Brain microvascular endothelial cell (primary cell): ENCODE results near the gene RNF208.
A peak's percentile ranks its signal among the peaks of the same experiment; 100 is the strongest.
"Not testable (repeated sequence)": the region's sequence is repeated elsewhere in the genome, so short reads cannot be mapped to it uniquely, and the experiment has no call there.

Experiments
- DNase-seq: peaks from one replicate; pipeline ENCODE4 v3.0.0-alpha.2; 2020
- H3K27ac ChIP-seq: fragments of 250-450 bp; sonication (Bioruptor Pico); 2 replicates; pipeline ENCODE4 v1.5.1; 2020; ENCODE audit warnings: mild to moderate bottlenecking, moderate library complexity
- H3K27me3 ChIP-seq: fragments of 250-450 bp; sonication (Bioruptor Pico); replicated peaks from 2 replicates; pipeline ENCODE4 v1.5.1; 2020; ENCODE audit warnings: mild to moderate bottlenecking
- H3K36me3 ChIP-seq: fragments of 250-450 bp; sonication (Bioruptor Pico); replicated peaks from 2 replicates; pipeline ENCODE4 v1.5.1; 2020; ENCODE audit warnings: mild to moderate bottlenecking
- H3K4me3 ChIP-seq: 2 replicates; pipeline ENCODE4 v1.5.1; 2011; ENCODE audit warnings: low read depth, mild to moderate bottlenecking, control low read depth, low read length, moderate library complexity
- in situ Hi-C: cut with HindIII; loops from 2 replicates; pipeline ENCODE4 v1.10.0; 2017; ENCODE audit warnings: low sequenced_read_pairs, low pct_ligation_motif_present
- TF ChIP-seq, protein P1 (sequence below): IDR thresholded peaks from 2 replicates; pipeline ENCODE4 v1.5.1; 2011; ENCODE audit warnings: low read depth, mild to moderate bottlenecking, moderate library complexity, low read length, control low read depth, inconsistent platforms; ENCODE audit errors: missing control alignments

Gene RNF208

DNA sequence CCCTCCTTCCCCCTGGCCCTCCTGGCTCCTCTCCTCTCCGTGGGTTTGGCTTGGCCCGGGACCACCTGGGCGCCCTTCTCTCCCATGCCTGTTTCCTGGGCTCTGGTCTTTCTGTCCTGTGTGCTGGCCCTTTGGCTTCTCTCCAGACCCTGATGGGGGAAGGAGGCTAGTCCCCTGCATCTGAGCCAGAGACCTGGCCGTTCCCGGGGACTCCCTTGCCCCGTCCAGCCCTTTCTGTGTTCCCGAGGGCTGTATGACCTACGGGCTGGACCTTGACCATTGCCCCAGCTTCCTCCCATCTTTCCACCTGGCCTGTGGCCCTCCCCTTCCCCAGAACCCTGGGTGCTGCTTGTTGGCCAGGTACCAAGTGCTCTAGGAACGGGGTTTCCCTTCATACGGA is 41.5 kb upstream of the RNF208 start:
- DNase-seq = no peak
- TF ChIP-seq, protein P1, sequence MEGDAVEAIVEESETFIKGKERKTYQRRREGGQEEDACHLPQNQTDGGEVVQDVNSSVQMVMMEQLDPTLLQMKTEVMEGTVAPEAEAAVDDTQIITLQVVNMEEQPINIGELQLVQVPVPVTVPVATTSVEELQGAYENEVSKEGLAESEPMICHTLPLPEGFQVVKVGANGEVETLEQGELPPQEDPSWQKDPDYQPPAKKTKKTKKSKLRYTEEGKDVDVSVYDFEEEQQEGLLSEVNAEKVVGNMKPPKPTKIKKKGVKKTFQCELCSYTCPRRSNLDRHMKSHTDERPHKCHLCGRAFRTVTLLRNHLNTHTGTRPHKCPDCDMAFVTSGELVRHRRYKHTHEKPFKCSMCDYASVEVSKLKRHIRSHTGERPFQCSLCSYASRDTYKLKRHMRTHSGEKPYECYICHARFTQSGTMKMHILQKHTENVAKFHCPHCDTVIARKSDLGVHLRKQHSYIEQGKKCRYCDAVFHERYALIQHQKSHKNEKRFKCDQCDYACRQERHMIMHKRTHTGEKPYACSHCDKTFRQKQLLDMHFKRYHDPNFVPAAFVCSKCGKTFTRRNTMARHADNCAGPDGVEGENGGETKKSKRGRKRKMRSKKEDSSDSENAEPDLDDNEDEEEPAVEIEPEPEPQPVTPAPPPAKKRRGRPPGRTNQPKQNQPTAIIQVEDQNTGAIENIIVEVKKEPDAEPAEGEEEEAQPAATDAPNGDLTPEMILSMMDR = no peak
- Histone ChIP-seq H3K36me3 (peaks cover 35% of the 10 kb centered on the region), H3K4me3 (no peak overlapping the region), H3K27me3 (no peaks in the 10 kb centered on the region), H3K27ac (no peak overlapping the region)
- in situ Hi-C loops = no loop called here

DNA sequence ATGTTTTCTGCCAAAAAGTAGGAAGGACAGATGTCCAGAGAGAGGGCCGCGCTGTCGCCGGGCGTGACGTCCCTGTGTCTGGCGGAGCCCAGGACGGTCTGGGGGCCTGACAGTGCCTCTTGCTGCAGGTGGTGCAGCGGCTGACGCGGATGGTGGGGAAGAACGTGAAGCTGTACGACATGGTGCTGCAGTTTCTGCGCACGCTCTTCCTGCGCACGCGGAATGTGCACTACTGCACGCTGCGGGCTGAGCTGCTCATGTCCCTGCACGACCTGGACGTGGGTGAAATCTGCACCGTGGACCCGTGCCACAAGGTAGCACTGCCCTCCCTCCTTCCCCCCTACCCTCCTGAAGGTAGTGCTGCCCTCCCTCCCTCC is 40.9 kb upstream of the RNF208 start:
- Histone ChIP-seq H3K27ac (no peak overlapping the region), H3K4me3 (no peak overlapping the region), H3K36me3 (peaks cover 32% of the 10 kb centered on the region), H3K27me3 (no peaks in the 10 kb centered on the region)
- DNase-seq = no peak
- TF ChIP-seq, protein P1 = no peak
- in situ Hi-C loops = no loop called here

DNA sequence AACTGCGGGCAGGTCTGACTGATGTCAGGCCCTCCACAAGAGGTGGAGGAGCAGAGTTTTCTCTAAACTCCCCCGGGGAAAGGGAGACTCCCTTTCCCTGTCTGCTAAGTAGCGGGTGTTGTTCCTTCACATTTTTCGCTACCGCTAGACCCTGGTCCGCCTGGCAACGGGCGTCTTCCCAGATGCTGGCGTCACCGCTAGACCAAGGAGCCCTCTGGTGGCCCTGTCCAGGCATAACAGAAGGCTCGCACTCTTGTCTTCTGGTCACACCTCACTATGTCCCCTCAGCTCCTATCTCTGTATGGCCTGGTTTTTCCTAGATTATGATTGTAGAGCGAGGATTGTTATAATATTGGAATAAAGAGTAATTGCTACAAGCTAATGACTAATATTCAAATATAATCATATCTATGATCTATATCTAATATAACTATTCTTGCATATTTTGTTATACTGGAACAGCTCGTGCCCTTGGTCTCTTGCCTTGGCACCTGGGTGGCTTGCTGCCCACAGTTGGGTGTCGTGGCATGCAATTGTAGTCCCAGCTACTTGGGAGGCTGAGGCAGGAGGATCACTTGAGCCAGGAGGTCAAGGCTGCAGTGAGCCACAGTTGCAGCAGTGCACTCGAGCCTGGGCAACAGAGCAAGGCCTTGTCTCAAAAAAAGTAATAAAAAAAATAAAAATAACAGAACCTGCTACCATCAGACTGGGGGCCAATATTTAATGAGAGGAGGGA is 40.3 kb upstream of the RNF208 start:
- H3K27ac ChIP-seq, H3K27me3 ChIP-seq, DNase-seq, H3K4me3 ChIP-seq, in situ Hi-C loops: not testable (repeated sequence)
- TF ChIP-seq, protein P1 = peak; percentile 55
- peaks cover 29% of the 10 kb centered on the region for H3K36me3 ChIP-seq

DNA sequence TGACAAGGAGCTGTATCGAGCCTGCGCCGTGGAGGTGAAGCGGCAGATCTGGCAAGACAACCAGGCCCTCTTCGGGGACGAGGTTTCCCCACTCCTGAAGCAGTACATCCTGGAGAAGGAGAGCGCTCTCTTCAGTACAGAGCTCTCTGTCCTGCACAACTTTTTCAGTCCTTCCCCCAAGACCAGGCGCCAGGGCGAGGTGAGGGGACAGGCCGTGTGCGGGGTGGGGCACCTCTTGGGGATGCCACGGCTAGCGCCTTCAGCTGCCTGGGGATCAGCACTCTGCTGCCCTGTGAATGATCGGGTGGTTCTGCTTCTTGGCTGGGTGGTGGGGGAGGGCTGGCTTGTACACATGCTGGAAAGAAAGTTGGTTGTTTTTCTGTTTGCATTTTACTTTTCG is 34.8 kb upstream of the RNF208 start:
- in situ Hi-C loops = no loop called here
- no peak for DNase-seq
- TF ChIP-seq, protein P1 = no peak
- H3K27me3 ChIP-seq = no peaks in the 10 kb centered on the region
- peaks cover 14% of the 10 kb centered on the region for H3K36me3 ChIP-seq
- no peak overlapping the region for H3K27ac ChIP-seq
- H3K4me3 ChIP-seq = peak overlapping the region; percentile 92

DNA sequence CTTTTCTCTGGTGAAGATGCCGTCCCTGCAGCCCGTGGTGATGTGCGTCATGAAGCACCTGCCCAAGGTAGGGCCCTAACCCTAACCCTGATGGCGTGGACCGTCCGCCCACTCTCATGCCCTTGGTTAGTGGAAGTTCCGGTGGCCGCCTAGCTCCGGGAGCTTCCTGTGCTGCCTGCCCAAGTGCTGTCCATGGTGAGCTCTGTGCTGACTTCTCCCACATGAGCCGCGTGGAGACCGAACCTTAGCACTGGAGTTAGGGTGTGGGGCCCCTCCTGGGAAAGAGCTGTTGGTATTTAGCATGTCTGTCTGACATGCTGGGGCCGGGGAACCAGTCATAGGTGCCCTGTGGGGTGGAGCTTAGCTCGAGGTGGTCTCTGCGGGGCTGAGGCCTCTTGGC is 34.3 kb upstream of the RNF208 start:
- in situ Hi-C loops = no loop called here
- H3K36me3 ChIP-seq = peaks cover 14% of the 10 kb centered on the region
- peak overlapping the region; percentile 92 for H3K4me3 ChIP-seq
- H3K27me3 ChIP-seq = no peaks in the 10 kb centered on the region
- H3K27ac ChIP-seq = no peak overlapping the region
- no peak for DNase-seq
- TF ChIP-seq, protein P1 = no peak
